H9 (cell line): ENCODE results near the gene KRT3. TPM values are rescaled to one million over a fixed set of nuclear protein-coding genes. Genes with fewer than 3 reads are reported as not detected.

Source experiments
- DNase-seq: peaks from one replicate; pipeline ENCODE4 v3.0.0-alpha.2; 2017
- H2AFZ ChIP-seq: one replicate; pipeline ENCODE4 v1.6.1; 2013; ENCODE audit warnings: mild to moderate bottlenecking, low read length, control low read depth, moderate library complexity
- H2AK5ac ChIP-seq: 2 replicates; pipeline ENCODE4 v1.6.1; 2013; ENCODE audit warnings: low read length, control low read depth, mixed read lengths; ENCODE audit not compliant: insufficient read length
- H2BK120ac ChIP-seq: one replicate; pipeline ENCODE4 v1.6.1; 2013; ENCODE audit warnings: low read depth, mild to moderate bottlenecking, low read length, control low read depth, inconsistent platforms; ENCODE audit not compliant: poor library complexity, severe bottlenecking
- H2BK12ac ChIP-seq: 2 replicates; pipeline ENCODE4 v1.6.1; 2013; ENCODE audit warnings: low read length, control low read depth, mixed read lengths, low read depth; ENCODE audit not compliant: insufficient read length
- H2BK15ac ChIP-seq: 2 replicates; pipeline ENCODE4 v1.6.1; 2013; ENCODE audit warnings: low read depth, low read length, control low read depth
- H2BK20ac ChIP-seq: one replicate; pipeline ENCODE4 v1.6.1; 2013; ENCODE audit warnings: low read depth, mild to moderate bottlenecking, low read length, control low read depth, inconsistent platforms; ENCODE audit not compliant: poor library complexity, severe bottlenecking
- H2BK5ac ChIP-seq: 2 replicates; pipeline ENCODE4 v1.6.1; 2013; ENCODE audit warnings: low read length, control low read depth, mixed read lengths; ENCODE audit not compliant: insufficient read length
- H3K14ac ChIP-seq: 2 replicates; pipeline ENCODE4 v1.6.1; 2013; ENCODE audit warnings: low read length, control low read depth; ENCODE audit not compliant: insufficient read depth
- H3K18ac ChIP-seq: 2 replicates; pipeline ENCODE4 v1.6.1; 2013; ENCODE audit warnings: low read depth, mild to moderate bottlenecking, mixed read lengths, low read length, control low read depth; ENCODE audit not compliant: insufficient read length
- H3K23ac ChIP-seq: 2 replicates; pipeline ENCODE4 v1.6.1; 2013; ENCODE audit warnings: low read length, control low read depth, mixed read lengths, low read depth; ENCODE audit not compliant: insufficient read length
- H3K23me2 ChIP-seq: 2 replicates; pipeline ENCODE4 v1.6.1; 2013; ENCODE audit warnings: low read depth, mild to moderate bottlenecking, mixed read lengths, low read length, control low read depth; ENCODE audit not compliant: insufficient read length, poor library complexity, severe bottlenecking
- H3K27ac ChIP-seq: 2 replicates; pipeline ENCODE4 v1.5.1; 2013; ENCODE audit warnings: low read length, control low read depth, mixed read lengths, low read depth; ENCODE audit not compliant: insufficient read length
- H3K27me3 ChIP-seq: 2 replicates; pipeline ENCODE4 v1.6.1; 2013; ENCODE audit warnings: low read length, control low read depth, inconsistent platforms; ENCODE audit not compliant: insufficient read depth
- H3K4ac ChIP-seq: 2 replicates; pipeline ENCODE4 v1.6.1; 2013; ENCODE audit warnings: low read depth, mild to moderate bottlenecking, control low read depth, inconsistent platforms, low read length, moderate library complexity
- H3K4me1 ChIP-seq: 2 replicates; pipeline ENCODE4 v1.6.1; 2013; ENCODE audit warnings: low read length, control low read depth, inconsistent platforms; ENCODE audit not compliant: insufficient read depth
- H3K4me2 ChIP-seq: 2 replicates; pipeline ENCODE4 v1.6.1; 2013; ENCODE audit warnings: low read length, control low read depth, mixed read lengths; ENCODE audit not compliant: insufficient read length, insufficient read depth
- H3K56ac ChIP-seq: 2 replicates; pipeline ENCODE4 v1.6.1; 2013; ENCODE audit warnings: low read depth, mild to moderate bottlenecking, mixed read lengths, low read length, control low read depth; ENCODE audit not compliant: insufficient read length
- H3K79me1 ChIP-seq: 2 replicates; pipeline ENCODE4 v1.6.1; 2013; ENCODE audit warnings: low read depth, mild to moderate bottlenecking, moderate library complexity, low read length, control low read depth, inconsistent platforms; ENCODE audit not compliant: insufficient read depth, poor library complexity, severe bottlenecking
- H3K79me2 ChIP-seq: 2 replicates; pipeline ENCODE4 v1.6.1; 2013; ENCODE audit warnings: low read length, control low read depth, inconsistent platforms; ENCODE audit not compliant: insufficient read depth
- H3K9ac ChIP-seq: 2 replicates; pipeline ENCODE4 v1.6.1; 2013; ENCODE audit warnings: low read length, control low read depth, mixed read lengths; ENCODE audit not compliant: insufficient read length; ENCODE audit errors: extremely low read depth
- H3K9me3 ChIP-seq: one replicate; pipeline ENCODE4 v1.6.1; 2013; ENCODE audit warnings: low read depth, low read length, inconsistent platforms; ENCODE audit not compliant: control insufficient read depth
- H3T11ph ChIP-seq: one replicate; pipeline ENCODE4 v1.6.1; 2013; ENCODE audit warnings: mild to moderate bottlenecking, low read length, control low read depth, inconsistent platforms
- H4K20me1 ChIP-seq: one replicate; pipeline ENCODE4 v1.6.1; 2013; ENCODE audit not compliant: control insufficient read depth, insufficient read length, insufficient read depth
- H4K5ac ChIP-seq: 2 replicates; pipeline ENCODE4 v1.6.1; 2013; ENCODE audit warnings: low read depth, mild to moderate bottlenecking, mixed read lengths, low read length, control low read depth; ENCODE audit not compliant: insufficient read length
- H4K8ac ChIP-seq: replicated peaks from 2 replicates; pipeline ENCODE4 v1.6.1; 2013; ENCODE audit warnings: low read length, control low read depth, mixed read lengths, low read depth; ENCODE audit not compliant: insufficient read length
- H4K91ac ChIP-seq: 2 replicates; pipeline ENCODE4 v1.6.1; 2013; ENCODE audit warnings: low read depth, mild to moderate bottlenecking, moderate library complexity, mixed read lengths, low read length, control low read depth; ENCODE audit not compliant: insufficient read length
- H3K27ac Mint-ChIP-seq, 3 experiments: 2 replicates in 2 of 3; 3 replicates in 1 of 3; pipeline ENCODE4 v1.8.0; 2020 to 2021; ENCODE audit warnings: mixed read lengths in 3 of 3, mild to moderate bottlenecking in 1 of 3, moderate library complexity in 1 of 3
- H3K27me3 Mint-ChIP-seq: 2 replicates; pipeline ENCODE4 v1.8.0; 2021; ENCODE audit warnings: low read depth, mild to moderate bottlenecking, moderate library complexity, mixed read lengths
- H3K36me3 Mint-ChIP-seq, 3 experiments: 2 replicates in 2 of 3; 3 replicates in 1 of 3; pipeline ENCODE4 v1.8.0; 2020 to 2021; ENCODE audit warnings: low read depth in 3 of 3, mixed read lengths in 3 of 3; ENCODE audit not compliant: insufficient read depth in 1 of 3
- H3K4me1 Mint-ChIP-seq, 2 experiments: 2 replicates each; pipeline ENCODE4 v1.8.0; 2020; ENCODE audit warnings: mixed read lengths in 2 of 2
- H3K4me3 Mint-ChIP-seq, 2 experiments: 2 replicates in 1 of 2; 3 replicates in 1 of 2; pipeline ENCODE4 v1.8.0; 2020 to 2021; ENCODE audit warnings: mild to moderate bottlenecking in 2 of 2, mixed read lengths in 2 of 2, moderate library complexity in 1 of 2
- H3K9me3 Mint-ChIP-seq, 2 experiments: 2 replicates in 1 of 2; 3 replicates in 1 of 2; pipeline ENCODE4 v1.8.0; 2020; ENCODE audit warnings: mild to moderate bottlenecking in 2 of 2, mixed read lengths in 2 of 2, moderate library complexity in 1 of 2
- CTCF ChIP-seq: fragments of 200-600 bp; sonication (generic); conservative IDR thresholded peaks from 3 replicates; pipeline ENCODE4 v1.8.0; 2021; ENCODE audit warnings: antibody characterized with exemption, mild to moderate bottlenecking
- WGBS: extraction: QIAGEN DNeasy Blood & Tissue Kit; methylation state at CpG from one replicate; pipeline ENCODE4 v1.1.7; 2013; ENCODE audit warnings: missing lambda C conversion rate, low lambda C conversion rate, mixed read lengths; ENCODE audit not compliant: insufficient read length; ENCODE audit errors: extremely low coverage; 5-methylcytosine and 5-hydroxymethylcytosine counted together
- total RNA-seq: library from RNA; stranded (reverse); gene quantifications from 2 replicates; pipeline ENCODE4 v1.2.1, GENCODE V29; 2021

Gene KRT3
- total RNA-seq, 1 experiment from 2014 or later = not detected

GRCh38 chr12:52802442-52802841 lies 6.5 kb upstream of the KRT3 start:
- Mint-ChIP-seq H3K4me3 (no peak overlapping the region), H3K9me3 (no peaks in the 10 kb centered on the region), H3K36me3 (no peaks in the 10 kb centered on the region), H3K27ac (no peak overlapping the region), H3K4me1 (peaks cover 38 to 44% of the 10 kb centered on the region in 2 experiments), H3K27me3 (no peaks in the 10 kb centered on the region; the same call in 1 of the 2 replicates)
- WGBS = no CpG with 5 or more reads among the region's 6 CpGs
- Histone ChIP-seq H3K4me1 (peaks cover 10% of the 10 kb centered on the region; the same call in 1 of the 2 replicates), H3K9me3 (no peaks in the 10 kb centered on the region), H2BK20ac (no peak overlapping the region), H3K79me1 (no peaks in the 10 kb centered on the region), H2BK12ac (no peak overlapping the region), H3K27ac (no peak overlapping the region), H3K9ac (no peak overlapping the region), H3K79me2 (no peaks in the 10 kb centered on the region), H2BK120ac (no peak overlapping the region), H2AFZ (no peak overlapping the region), H3K4ac (no peak overlapping the region), H3K4me2 (no peak overlapping the region), H4K8ac (no peak overlapping the region), H3K18ac (no peak overlapping the region), H2BK15ac (no peak overlapping the region), H3K23me2 (no peaks in the 10 kb centered on the region), H4K20me1 (peaks cover 3% of the 10 kb centered on the region), H4K5ac (no peak overlapping the region), H3K23ac (no peak overlapping the region), H3K27me3 (no peaks in the 10 kb centered on the region), H2AK5ac (no peak overlapping the region), H4K91ac (no peak overlapping the region), H3K56ac (no peak overlapping the region), H3K14ac (no peak overlapping the region), H3T11ph (no peak overlapping the region), H2BK5ac (no peak overlapping the region)
- TF ChIP-seq CTCF = no peak
- DNase-seq = no peak
